Nephron (organoid): ENCODE results near the gene C3orf70.

ENCODE experiments used
- H3K27ac Mint-ChIP-seq, 3 experiments: 2 replicates each; pipeline ENCODE4 v1.8.0; 2020; ENCODE audit warnings: mixed read lengths in 3 of 3, mild to moderate bottlenecking in 2 of 3, moderate library complexity in 1 of 3
- H3K27me3 Mint-ChIP-seq: 2 replicates; pipeline ENCODE4 v1.8.0; 2021; ENCODE audit warnings: low read depth, mild to moderate bottlenecking, moderate library complexity, mixed read lengths
- H3K36me3 Mint-ChIP-seq: 2 replicates; pipeline ENCODE4 v1.8.0; 2020; ENCODE audit warnings: low read depth, mixed read lengths
- H3K4me1 Mint-ChIP-seq: 2 replicates; pipeline ENCODE4 v1.8.0; 2020; ENCODE audit warnings: mixed read lengths
- H3K4me3 Mint-ChIP-seq, 3 experiments: 2 replicates each; pipeline ENCODE4 v1.8.0; 2020; ENCODE audit warnings: mild to moderate bottlenecking in 3 of 3, mixed read lengths in 3 of 3, moderate library complexity in 2 of 3
- H3K9me3 Mint-ChIP-seq: 2 replicates; pipeline ENCODE4 v1.8.0; 2020; ENCODE audit warnings: mixed read lengths
- TF ChIP-seq, protein P1 (sequence below), 3 experiments: fragments of 200-600 bp; sonication (generic); IDR thresholded peaks; one replicate each; pipeline ENCODE4 v1.5.0; 2021; ENCODE audit warnings: antibody characterized with exemption in 3 of 3; ENCODE audit not compliant: unreplicated experiment in 3 of 3

Gene C3orf70

DNA sequence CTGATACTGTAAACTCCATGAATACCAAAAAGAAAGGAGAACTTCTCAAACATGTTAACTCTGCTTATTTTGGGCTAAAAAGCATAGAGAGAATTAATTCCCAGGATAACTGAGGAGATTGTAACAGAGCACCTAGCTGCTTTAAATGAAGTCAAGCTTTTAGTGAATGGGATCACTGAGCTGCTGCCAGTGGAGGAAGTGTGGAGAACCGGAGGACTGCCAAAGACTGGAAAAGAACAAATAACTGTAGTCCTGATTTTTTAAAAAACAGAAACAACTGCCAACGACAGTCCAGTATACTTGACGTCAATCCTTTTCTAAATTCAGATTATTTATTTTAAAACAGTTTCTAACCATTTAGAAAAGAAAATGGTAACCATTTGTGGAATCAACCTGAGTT lies 3.3 kb downstream of the C3orf70 start:
- H3K36me3 Mint-ChIP-seq: no peaks in the 10 kb centered on the region
- H3K27ac Mint-ChIP-seq: no peak overlapping the region
- TF ChIP-seq, protein P1, sequence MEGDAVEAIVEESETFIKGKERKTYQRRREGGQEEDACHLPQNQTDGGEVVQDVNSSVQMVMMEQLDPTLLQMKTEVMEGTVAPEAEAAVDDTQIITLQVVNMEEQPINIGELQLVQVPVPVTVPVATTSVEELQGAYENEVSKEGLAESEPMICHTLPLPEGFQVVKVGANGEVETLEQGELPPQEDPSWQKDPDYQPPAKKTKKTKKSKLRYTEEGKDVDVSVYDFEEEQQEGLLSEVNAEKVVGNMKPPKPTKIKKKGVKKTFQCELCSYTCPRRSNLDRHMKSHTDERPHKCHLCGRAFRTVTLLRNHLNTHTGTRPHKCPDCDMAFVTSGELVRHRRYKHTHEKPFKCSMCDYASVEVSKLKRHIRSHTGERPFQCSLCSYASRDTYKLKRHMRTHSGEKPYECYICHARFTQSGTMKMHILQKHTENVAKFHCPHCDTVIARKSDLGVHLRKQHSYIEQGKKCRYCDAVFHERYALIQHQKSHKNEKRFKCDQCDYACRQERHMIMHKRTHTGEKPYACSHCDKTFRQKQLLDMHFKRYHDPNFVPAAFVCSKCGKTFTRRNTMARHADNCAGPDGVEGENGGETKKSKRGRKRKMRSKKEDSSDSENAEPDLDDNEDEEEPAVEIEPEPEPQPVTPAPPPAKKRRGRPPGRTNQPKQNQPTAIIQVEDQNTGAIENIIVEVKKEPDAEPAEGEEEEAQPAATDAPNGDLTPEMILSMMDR (IDR thresholded peaks at IDR 0.05; ENCODE audit: unreplicated experiment in 3 of 3): no peak
- peaks cover 8% of the 10 kb centered on the region for H3K27me3 Mint-ChIP-seq
- peaks cover 20% of the 10 kb centered on the region for H3K4me1 Mint-ChIP-seq
- peak overlapping the region; percentile 4 to 77 (median 44) for H3K4me3 Mint-ChIP-seq
- H3K9me3 Mint-ChIP-seq: no peaks in the 10 kb centered on the region

DNA sequence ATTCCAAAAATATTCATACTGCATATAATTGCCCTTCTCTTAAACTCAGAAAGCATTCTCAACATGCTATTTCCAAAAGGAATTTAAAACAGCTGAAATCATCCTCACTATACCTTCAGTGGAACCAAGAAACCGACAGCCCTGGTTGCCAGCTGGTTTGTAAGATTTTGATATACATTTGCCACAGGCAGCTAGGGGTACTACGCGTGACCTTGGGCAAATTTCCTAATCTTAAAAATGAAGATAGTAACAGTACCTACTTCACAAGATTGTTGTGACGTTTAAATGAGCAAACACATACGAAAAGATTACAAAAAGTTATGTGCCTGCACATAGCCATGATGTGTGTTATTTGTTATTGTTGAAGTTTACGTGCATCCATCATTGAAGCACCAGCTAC lies 7.3 kb downstream of the C3orf70 start:
- H3K4me3 Mint-ChIP-seq: no peak overlapping the region
- peaks cover 11% of the 10 kb centered on the region for H3K4me1 Mint-ChIP-seq
- no peak overlapping the region for H3K27ac Mint-ChIP-seq
- H3K36me3 Mint-ChIP-seq: no peaks in the 10 kb centered on the region
- peaks cover 4% of the 10 kb centered on the region for H3K27me3 Mint-ChIP-seq
- TF ChIP-seq, protein P1 (IDR thresholded peaks at IDR 0.05; ENCODE audit: unreplicated experiment in 3 of 3): no peak
- H3K9me3 Mint-ChIP-seq: no peaks in the 10 kb centered on the region

DNA sequence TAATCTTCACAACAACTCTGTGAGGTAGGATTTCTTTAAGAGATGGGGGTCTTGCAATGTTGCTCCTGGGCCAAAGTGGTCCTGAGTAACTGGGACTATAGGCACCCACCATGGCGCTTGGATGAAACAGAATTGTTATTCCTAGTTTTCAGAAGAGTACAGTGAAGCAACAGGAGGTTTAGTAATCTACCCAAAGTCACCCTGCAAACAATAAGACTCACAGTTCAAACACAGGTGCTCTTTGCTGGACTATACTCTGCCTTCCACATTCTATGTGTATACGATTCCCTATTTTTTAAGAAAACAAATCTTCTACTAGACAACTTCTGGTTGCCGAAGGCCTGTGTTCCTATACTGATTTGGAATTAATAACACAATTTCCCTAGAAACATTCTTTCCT lies 8.1 kb downstream of the C3orf70 start:
- H3K4me3 Mint-ChIP-seq: no peak overlapping the region
- H3K27me3 Mint-ChIP-seq: no peaks in the 10 kb centered on the region
- no peak overlapping the region for H3K27ac Mint-ChIP-seq
- H3K9me3 Mint-ChIP-seq: no peaks in the 10 kb centered on the region
- H3K36me3 Mint-ChIP-seq: no peaks in the 10 kb centered on the region
- H3K4me1 Mint-ChIP-seq: peaks cover 5% of the 10 kb centered on the region
- TF ChIP-seq, protein P1 (IDR thresholded peaks at IDR 0.05; ENCODE audit: unreplicated experiment in 3 of 3): no peak

DNA sequence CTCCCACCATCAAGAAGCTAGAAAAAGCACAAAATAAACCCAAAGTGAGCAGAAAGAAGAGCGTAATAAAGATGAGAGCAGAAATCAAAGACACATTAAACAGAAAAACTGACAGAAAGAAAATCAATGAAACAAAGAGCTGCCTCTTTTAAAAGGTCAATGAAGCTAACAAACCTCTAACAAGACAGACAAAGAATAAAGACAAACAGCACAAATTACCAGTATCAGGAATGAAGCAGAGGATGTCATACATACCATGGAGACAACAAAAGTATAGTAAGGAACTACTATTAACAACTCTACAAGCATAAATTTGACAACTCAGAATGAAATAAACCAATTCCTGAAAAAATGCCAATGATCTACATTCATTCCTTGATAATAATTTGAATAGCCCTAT lies 15.0 kb downstream of the C3orf70 start:
- Mint-ChIP-seq H3K4me1 (peaks cover 3% of the 10 kb centered on the region), H3K27ac (no peak overlapping the region), H3K9me3 (no peaks in the 10 kb centered on the region), H3K4me3 (no peak overlapping the region), H3K36me3 (no peaks in the 10 kb centered on the region), H3K27me3 (no peaks in the 10 kb centered on the region)
- TF ChIP-seq, protein P1 (IDR thresholded peaks at IDR 0.05; ENCODE audit: unreplicated experiment in 3 of 3): no peak

DNA sequence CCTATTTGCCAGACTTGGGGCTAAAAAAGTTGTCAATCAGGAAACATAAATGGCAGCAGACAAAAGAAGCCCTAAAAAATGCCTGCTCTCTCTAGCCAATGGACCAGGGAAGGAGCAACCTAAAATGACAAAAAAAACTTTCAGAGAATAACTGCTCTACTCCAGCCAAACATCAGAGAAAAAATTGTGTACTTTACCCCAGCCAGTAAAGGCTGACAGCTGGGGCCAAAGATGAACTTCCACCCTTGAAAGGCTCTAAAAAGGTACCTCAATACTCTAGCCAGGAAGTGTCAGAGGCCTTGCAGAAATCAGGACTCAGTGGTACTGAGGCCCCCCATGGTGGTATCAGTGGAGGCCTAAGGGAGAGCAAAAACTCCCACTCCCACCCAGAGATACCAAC lies 18.4 kb downstream of the C3orf70 start:
- Mint-ChIP-seq H3K4me3 (no peak overlapping the region), H3K36me3 (no peaks in the 10 kb centered on the region), H3K9me3 (no peaks in the 10 kb centered on the region), H3K4me1 (peaks cover 10% of the 10 kb centered on the region), H3K27me3 (no peaks in the 10 kb centered on the region), H3K27ac (no peak overlapping the region)
- TF ChIP-seq, protein P1 (IDR thresholded peaks at IDR 0.05; ENCODE audit: unreplicated experiment in 3 of 3): no peak

DNA sequence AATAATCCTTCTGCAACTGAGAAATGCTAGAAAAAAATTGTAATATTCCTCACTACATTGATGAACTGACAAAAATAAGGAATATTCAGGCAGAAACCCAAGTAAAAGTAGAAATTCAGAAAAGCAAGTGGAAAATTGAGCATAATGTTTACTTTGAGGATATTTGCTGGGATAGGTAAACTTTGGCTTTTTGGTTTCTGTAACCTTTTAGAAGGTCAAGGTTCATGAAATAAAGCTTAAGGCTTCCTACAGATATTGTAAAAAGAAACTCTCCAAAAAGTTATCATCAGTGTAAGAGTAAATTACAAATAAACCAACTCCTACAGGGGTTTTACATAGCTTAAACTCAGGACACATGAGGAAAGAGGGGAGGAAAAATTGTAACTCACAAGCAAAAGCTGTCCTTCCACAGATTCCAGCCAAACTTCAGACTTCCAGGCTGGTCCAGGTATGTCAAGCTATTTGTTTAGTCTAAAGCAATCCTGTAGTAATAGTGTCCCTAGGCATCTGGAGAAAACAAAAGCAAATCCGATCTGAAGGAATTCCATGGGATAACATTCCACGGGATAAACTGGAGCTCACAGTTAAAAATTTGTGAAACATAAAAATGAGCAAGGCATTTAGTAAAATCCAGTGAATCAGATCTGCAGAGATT lies 21.1 kb downstream of the C3orf70 start:
- Mint-ChIP-seq H3K4me3 (no peak overlapping the region), H3K27me3 (no peaks in the 10 kb centered on the region), H3K9me3 (no peaks in the 10 kb centered on the region), H3K4me1 (peaks cover 7% of the 10 kb centered on the region), H3K27ac (no peak overlapping the region), H3K36me3 (no peaks in the 10 kb centered on the region)
- TF ChIP-seq, protein P1 (IDR thresholded peaks at IDR 0.05; ENCODE audit: unreplicated experiment in 3 of 3): no peak
